Head of caudate nucleus (tissue), 42 donors: Measurements from ENCODE around the gene RBM44.
"Not testable (repeated sequence)": the region's sequence is repeated elsewhere in the genome, so short reads cannot be mapped to it uniquely, and the experiment has no call there.

Source experiments
- DNase-seq, 42 donors: peaks; one replicate each; pipeline versions ENCODE4 v3.0.0 to v3.0.0-alpha.2; 2020 to 2021; ENCODE audit warnings: mixed read lengths in 7 of 42
- intact Hi-C: fragments of 100-400 bp; cut with DNase I; formaldehyde crosslinking; loops from one replicate; pipeline ENCODE4 v1.15.0; 2022

RBM44 gene

GRCh38 chr2:237798236-237799059, at the start of gene RBM44:
TSS of gene RBM44 (plus strand) at chr2:237798779. CDS start at chr2:237813610, 14,831 bp downstream.
- no peak for DNase-seq
- intact Hi-C loops = no loop called here

GRCh38 chr2:237749002-237749401, 49.6 kb upstream of the RBM44 start:
- intact Hi-C loops = no loop called here
- DNase-seq = no peak

GRCh38 chr2:237749961-237750360, 48.6 kb upstream of the RBM44 start:
- intact Hi-C loops = no loop called here
- DNase-seq = no peak

GRCh38 chr2:237750441-237750840, 48.1 kb upstream of the RBM44 start:
- intact Hi-C loops, DNase-seq: not testable (repeated sequence)

GRCh38 chr2:237752761-237753165, 45.8 kb upstream of the RBM44 start:
- intact Hi-C loops = no loop called here
- DNase-seq = peak in 3 of 42 donors; percentile 14 to 42 (median 22)

GRCh38 chr2:237754182-237754581, 44.4 kb upstream of the RBM44 start:
- intact Hi-C loops = no loop called here
- no peak for DNase-seq

- intact Hi-C loops = no loop called here
- DNase-seq = no peak
Observed at GRCh38 chr2:237754626-237755248, 43.8 kb upstream of the RBM44 start.

- no peak for DNase-seq
- intact Hi-C loops = no loop called here
Observed at GRCh38 chr2:237757616-237758015, 41.0 kb upstream of the RBM44 start.

GRCh38 chr2:237758185-237758584, 40.4 kb upstream of the RBM44 start:
- intact Hi-C loops = no loop called here
- DNase-seq = no peak

GRCh38 chr2:237759176-237759575, 39.4 kb upstream of the RBM44 start:
- DNase-seq = no peak
- intact Hi-C loops = no loop called here

GRCh38 chr2:237760506-237761502, 37.8 kb upstream of the RBM44 start:
- intact Hi-C loops = no loop called here

GRCh38 chr2:237762291-237763182, 36.0 kb upstream of the RBM44 start:
- DNase-seq, intact Hi-C loops: not testable (repeated sequence)

More at GRCh38 chr2:237760506-237761502, 37.8 kb upstream of the RBM44 start:
- no peak for DNase-seq

GRCh38 chr2:237763812-237764211, 34.8 kb upstream of the RBM44 start:
- no peak for DNase-seq

GRCh38 chr2:237765122-237765521, 33.5 kb upstream of the RBM44 start:
- DNase-seq, intact Hi-C loops: not testable (repeated sequence)

More at GRCh38 chr2:237763812-237764211, 34.8 kb upstream of the RBM44 start:
- intact Hi-C loops = no loop called here

- no peak for DNase-seq
- intact Hi-C loops = no loop called here
Observed at GRCh38 chr2:237765875-237766274, 32.7 kb upstream of the RBM44 start.

- no peak for DNase-seq
- intact Hi-C loops = no loop called here
Observed at GRCh38 chr2:237766340-237766739, 32.2 kb upstream of the RBM44 start.

- DNase-seq = no peak
- intact Hi-C loops = no loop called here
Observed at GRCh38 chr2:237772513-237772912, 26.1 kb upstream of the RBM44 start.

- intact Hi-C loops = no loop called here
- DNase-seq = no peak
Observed at GRCh38 chr2:237773826-237774225, 24.8 kb upstream of the RBM44 start.
